ENCODE measurements around the gene UBE2O. TPM values are rescaled to one million over a fixed set of nuclear protein-coding genes. Genes with fewer than 3 reads are reported as not detected.

The UBE2O gene
- polyA plus RNA-seq, 1 experiment: 14.2 TPM

DNA sequence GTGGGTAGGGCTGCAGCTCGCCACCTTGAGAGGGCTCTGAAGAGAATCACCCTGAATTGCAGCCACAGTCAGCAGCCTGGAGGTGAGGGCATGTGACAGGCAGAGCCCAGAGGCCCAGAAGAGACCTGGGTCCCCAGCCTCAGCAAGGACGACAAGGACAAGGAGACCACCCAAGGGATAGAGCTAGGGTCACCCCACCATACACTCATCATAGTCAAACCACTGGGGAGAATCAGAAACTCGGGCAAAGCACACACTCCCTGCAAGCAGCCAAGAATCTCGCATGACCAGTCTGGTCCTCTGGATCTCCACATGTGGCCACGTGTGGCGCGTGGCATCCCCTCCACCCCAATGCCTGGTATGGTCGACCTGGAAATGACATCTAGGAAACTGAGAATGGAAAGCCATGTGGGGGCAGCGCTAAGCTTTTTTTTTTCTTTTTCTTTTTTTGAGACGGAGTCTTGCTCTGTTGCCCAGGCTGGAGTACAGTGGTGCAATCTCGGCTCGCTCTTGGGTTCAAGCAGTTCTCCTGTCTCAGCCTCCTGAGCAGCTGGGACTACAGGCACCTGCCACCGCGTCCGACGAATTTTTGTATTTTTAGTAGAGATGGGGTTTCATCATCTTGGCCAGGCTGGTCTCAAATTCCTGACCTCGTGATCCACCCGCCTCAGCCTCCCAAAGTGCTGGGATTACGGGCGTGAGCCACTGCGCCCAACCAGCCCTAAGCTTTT, 73.1 kb downstream of the UBE2O start:
- CTCF ChIA-PET: interaction anchor here (0.6 to 1.7 kb wide), 3 partner anchors 10 to 29 kb away, joined by 4 to 14 read pairs (median 6); no protein-coding TSS in a partner anchor
- Histone ChIP-seq H3K4me3 (ENCODE audit: low read depth, low read length) (no peak overlapping the region), H3K9me3 (ENCODE audit: control insufficient read depth, insufficient read depth, low read length) (no peaks in the 10 kb centered on the region), H3K27me3 (ENCODE audit: control insufficient read depth, insufficient read depth, low read length) (no peaks in the 10 kb centered on the region), H3K27ac (ENCODE audit: low read depth, low read length) (no peak overlapping the region)
- DNase-seq (ENCODE audit: low read depth, low spot score): no peak
- TF ChIP-seq, protein P1, sequence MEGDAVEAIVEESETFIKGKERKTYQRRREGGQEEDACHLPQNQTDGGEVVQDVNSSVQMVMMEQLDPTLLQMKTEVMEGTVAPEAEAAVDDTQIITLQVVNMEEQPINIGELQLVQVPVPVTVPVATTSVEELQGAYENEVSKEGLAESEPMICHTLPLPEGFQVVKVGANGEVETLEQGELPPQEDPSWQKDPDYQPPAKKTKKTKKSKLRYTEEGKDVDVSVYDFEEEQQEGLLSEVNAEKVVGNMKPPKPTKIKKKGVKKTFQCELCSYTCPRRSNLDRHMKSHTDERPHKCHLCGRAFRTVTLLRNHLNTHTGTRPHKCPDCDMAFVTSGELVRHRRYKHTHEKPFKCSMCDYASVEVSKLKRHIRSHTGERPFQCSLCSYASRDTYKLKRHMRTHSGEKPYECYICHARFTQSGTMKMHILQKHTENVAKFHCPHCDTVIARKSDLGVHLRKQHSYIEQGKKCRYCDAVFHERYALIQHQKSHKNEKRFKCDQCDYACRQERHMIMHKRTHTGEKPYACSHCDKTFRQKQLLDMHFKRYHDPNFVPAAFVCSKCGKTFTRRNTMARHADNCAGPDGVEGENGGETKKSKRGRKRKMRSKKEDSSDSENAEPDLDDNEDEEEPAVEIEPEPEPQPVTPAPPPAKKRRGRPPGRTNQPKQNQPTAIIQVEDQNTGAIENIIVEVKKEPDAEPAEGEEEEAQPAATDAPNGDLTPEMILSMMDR (IDR thresholded peaks at IDR 0.05; ENCODE audit: low read depth, low read length): no peak
- POLR2A ChIA-PET: interaction anchor here (2.4 kb wide), 1 partner anchor 26 kb away, joined by 6 read pairs; the partner anchor contains the start of gene PRPSAP1

DNA sequence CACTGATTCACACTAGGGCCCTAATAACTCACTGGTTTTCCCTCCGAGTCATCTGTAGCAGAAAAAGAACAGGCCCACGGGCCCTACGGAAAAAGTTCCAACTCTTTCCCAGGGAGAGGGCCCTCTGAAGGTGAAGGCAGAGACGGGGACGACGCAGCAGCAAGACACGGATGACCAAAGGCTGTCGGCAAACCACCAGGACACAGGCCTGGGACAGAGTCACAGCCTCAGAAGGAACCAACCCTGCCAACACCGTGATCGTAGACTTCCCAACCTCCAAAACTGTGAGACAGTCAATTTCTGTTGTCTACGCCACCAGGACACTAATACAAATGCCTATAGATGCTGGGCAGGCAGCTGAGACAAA, 73.7 kb downstream of the UBE2O start:
- TF ChIP-seq, protein P1 (IDR thresholded peaks at IDR 0.05; ENCODE audit: low read depth, low read length): no peak

DNA sequence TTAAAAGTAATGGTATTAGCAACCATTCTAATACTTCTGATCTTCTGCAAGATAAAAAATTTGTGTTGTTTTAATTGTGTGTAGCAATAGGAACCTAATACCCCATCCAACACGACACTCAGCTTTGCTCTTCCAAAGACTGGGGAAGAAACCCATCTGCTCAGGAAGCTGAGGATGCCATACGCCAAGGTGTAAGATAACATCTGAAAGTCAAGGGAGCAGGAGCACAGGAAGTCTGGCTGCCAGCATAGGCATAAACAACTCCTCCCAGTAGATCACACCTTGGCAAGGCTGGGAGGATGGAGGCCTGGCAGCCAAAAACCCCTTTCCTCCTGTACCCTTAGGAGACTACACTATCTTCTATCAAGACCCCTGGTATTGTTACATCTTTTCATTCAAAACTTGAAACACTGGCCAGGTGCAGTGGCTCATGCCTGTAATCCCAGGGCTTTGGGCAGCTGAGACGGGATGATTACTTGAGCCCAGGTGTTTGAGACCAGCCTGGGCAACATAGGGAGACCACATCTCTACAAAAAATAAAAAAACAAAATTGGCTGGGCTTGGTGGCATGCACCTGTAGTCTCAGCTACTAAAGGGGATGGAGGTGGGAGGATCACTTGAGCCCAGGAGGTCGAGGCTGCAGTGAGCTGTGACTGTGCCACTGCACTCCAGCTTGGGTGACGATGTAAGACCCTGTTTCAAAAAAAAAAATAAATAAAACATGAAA, 74.2 kb downstream of the UBE2O start:
- TF ChIP-seq, protein P1 (IDR thresholded peaks at IDR 0.05; ENCODE audit: low read depth, low read length): no peak
- CTCF ChIA-PET: no interaction called here
- H3K27ac ChIP-seq (ENCODE audit: low read depth, low read length): no peak overlapping the region
- POLR2A ChIA-PET: interaction anchor here (2.4 kb wide), 1 partner anchor 25 kb away, joined by 6 read pairs; the partner anchor contains the start of gene PRPSAP1
- no peaks in the 10 kb centered on the region for H3K27me3 ChIP-seq (ENCODE audit: control insufficient read depth, insufficient read depth, low read length)
- no peaks in the 10 kb centered on the region; the same call in 1 of the 2 replicates for H3K9me3 ChIP-seq (ENCODE audit: control insufficient read depth, insufficient read depth, low read length)
- DNase-seq (ENCODE audit: low read depth, low spot score): no peak
- no peak overlapping the region for H3K4me3 ChIP-seq (ENCODE audit: low read depth, low read length)

More for the DNA sequence above, 73.7 kb downstream of the UBE2O start:
- H3K4me3 ChIP-seq (ENCODE audit: low read depth, low read length): no peak overlapping the region
- H3K27me3 ChIP-seq (ENCODE audit: control insufficient read depth, insufficient read depth, low read length): no peaks in the 10 kb centered on the region
- CTCF ChIA-PET: interaction anchor here (0.6 to 0.7 kb wide), 2 partner anchors 24 to 29 kb away, joined by 4 to 6 read pairs; no protein-coding TSS in a partner anchor
- H3K9me3 ChIP-seq (ENCODE audit: control insufficient read depth, insufficient read depth, low read length): no peaks in the 10 kb centered on the region; the same call in 1 of the 2 replicates
- H3K27ac ChIP-seq (ENCODE audit: low read depth, low read length): no peak overlapping the region
- POLR2A ChIA-PET: interaction anchor here (2.4 kb wide), 1 partner anchor 26 kb away, joined by 6 read pairs; the partner anchor contains the start of gene PRPSAP1
- DNase-seq (ENCODE audit: low read depth, low spot score): no peak

DNA sequence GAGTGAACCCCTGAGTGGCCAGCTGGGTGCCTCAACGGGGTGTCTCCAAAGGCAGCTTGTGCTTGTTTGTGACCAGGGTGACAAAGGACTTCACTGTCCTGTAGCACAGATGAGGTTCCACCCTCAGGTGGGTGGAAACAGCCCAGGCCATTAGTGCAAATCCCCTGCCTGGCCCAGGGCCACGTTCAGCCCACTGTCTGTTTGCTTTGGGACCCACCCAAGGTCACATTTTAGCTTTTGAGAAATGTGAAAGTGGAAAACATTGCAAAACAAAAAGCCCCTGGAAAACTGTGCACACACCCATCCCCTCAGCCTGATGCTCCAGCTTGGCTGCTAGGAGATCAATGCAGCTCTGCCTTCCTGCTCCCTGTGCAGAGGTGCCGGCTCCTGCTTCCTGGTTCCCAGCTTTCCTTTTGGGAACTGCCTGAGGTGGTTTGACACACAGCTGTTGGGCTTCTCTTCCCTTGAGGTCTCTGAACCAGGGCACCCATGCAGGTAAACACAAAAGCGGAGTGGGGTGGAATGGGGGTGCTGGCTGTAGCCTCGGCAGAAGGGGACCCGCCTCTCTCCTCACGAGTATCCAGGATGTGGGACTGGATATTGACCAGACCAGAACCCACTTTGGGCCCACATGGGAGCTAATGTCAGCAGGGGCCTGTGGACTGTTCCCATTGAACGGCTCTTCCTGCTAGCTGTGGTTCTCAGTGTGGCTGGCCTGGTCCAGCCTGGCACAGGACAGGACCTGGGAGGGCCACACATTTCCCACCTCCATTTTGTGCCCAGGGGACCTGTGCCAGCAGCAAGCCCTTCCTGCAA, 76.4 kb downstream of the UBE2O start:
- POLR2A ChIA-PET: interaction anchor here (1.2 kb wide), 1 partner anchor 8 kb away, joined by 3 read pairs; the partner anchor contains the start of gene SPHK1
- TF ChIP-seq, protein P1 (IDR thresholded peaks at IDR 0.05; ENCODE audit: low read depth, low read length): no peak
- no peak overlapping the region for H3K4me3 ChIP-seq (ENCODE audit: low read depth, low read length)
- no peak for DNase-seq (ENCODE audit: low read depth, low spot score)
- H3K27ac ChIP-seq (ENCODE audit: low read depth, low read length): no peak overlapping the region
- CTCF ChIA-PET: interaction anchor here (0.7 to 1.6 kb wide), 2 partner anchors 9 to 23 kb away, joined by 3 to 7 read pairs; partner anchors contain the start of gene SPHK1
- no peaks in the 10 kb centered on the region; the same call in 1 of the 2 replicates for H3K9me3 ChIP-seq (ENCODE audit: control insufficient read depth, insufficient read depth, low read length)
- H3K27me3 ChIP-seq (ENCODE audit: control insufficient read depth, insufficient read depth, low read length): no peaks in the 10 kb centered on the region

Data from AG04450 (cell line).